H1 (cell line): ENCODE measurements around the gene TNFRSF14. TPM values are rescaled to one million over a fixed set of nuclear protein-coding genes. Genes with fewer than 3 reads are reported as not detected.

ENCODE experiments used
- CTCF ChIA-PET: fragments of 300-600 bp; sonication (Branson Sonifier 250); formaldehyde crosslinking; loops from one replicate; lab custom pipeline; 2021; ENCODE audit not compliant: partially characterized antibody; lab: Charles Lee
- POLR2A ChIA-PET: fragments of 300-600 bp; sonication (Branson Sonifier 250); formaldehyde crosslinking; loops from one replicate; lab custom pipeline; 2021; ENCODE audit warnings: inconsistent platforms; ENCODE audit not compliant: partially characterized antibody; lab: Charles Lee
- DNase-seq, 2 experiments: peaks; one replicate each; pipeline versions ENCODE4 v3.0.0 to v3.0.0-alpha.2; 2010 to 2022; ENCODE audit warnings: low spot score in 2 of 2, low read depth in 1 of 2, mixed read lengths in 1 of 2
- FAIRE-seq: peaks from 2 replicates; lab custom pipeline; 2011; peaks lifted over from hg19 to GRCh38; lab: Jason Lieb, UNC
- H2AFZ ChIP-seq: 2 replicates; pipeline ENCODE4 v1.8.1; 2012; ENCODE audit warnings: low read length, inconsistent platforms
- H2AK5ac ChIP-seq: 2 replicates; pipeline ENCODE4 v1.6.1; 2013; ENCODE audit warnings: low read depth, low read length
- H2BK120ac ChIP-seq: replicated peaks from 2 replicates; pipeline ENCODE3; 2013; ENCODE audit warnings: low read depth, low read length, inconsistent platforms
- H2BK12ac ChIP-seq: 2 replicates; pipeline ENCODE4 v1.6.1; 2013; ENCODE audit warnings: low read depth, low read length
- H2BK15ac ChIP-seq: 2 replicates; pipeline ENCODE4 v1.6.1; 2013; ENCODE audit warnings: low read length
- H2BK20ac ChIP-seq: 2 replicates; pipeline ENCODE4 v1.6.1; 2013; ENCODE audit warnings: low read length
- H2BK5ac ChIP-seq: 2 replicates; pipeline ENCODE4 v1.6.1; 2013; ENCODE audit warnings: low read depth, low read length
- H3K14ac ChIP-seq: 2 replicates; pipeline ENCODE4 v1.6.1; 2013; ENCODE audit warnings: inconsistent platforms; ENCODE audit not compliant: insufficient read length
- H3K18ac ChIP-seq: 2 replicates; pipeline ENCODE4 v1.6.1; 2013; ENCODE audit warnings: low read length; ENCODE audit errors: extremely low read depth
- H3K23ac ChIP-seq: 2 replicates; pipeline ENCODE4 v1.6.1; 2013; ENCODE audit warnings: inconsistent platforms; ENCODE audit not compliant: insufficient read length
- H3K23me2 ChIP-seq: 2 replicates; pipeline ENCODE4 v1.6.1; 2013; ENCODE audit warnings: low read depth, low read length
- H3K27ac ChIP-seq: 2 replicates; pipeline ENCODE4 v1.6.1; 2011; ENCODE audit warnings: low read depth, low read length, inconsistent platforms
- H3K27me3 ChIP-seq, 4 experiments: replicated peaks in 1 of 4; 1 replicate in 1 of 4; 2 replicates in 3 of 4; pipeline versions ENCODE4 v1.6.1 to v1.8.1; 2011 to 2013; ENCODE audit warnings: low read length in 3 of 4, mild to moderate bottlenecking in 3 of 4, inconsistent platforms in 2 of 4, mixed read lengths in 2 of 4, moderate library complexity in 1 of 4; ENCODE audit not compliant: control insufficient read depth in 3 of 4, insufficient read depth in 3 of 4; ENCODE audit errors: extremely low read depth in 1 of 4
- H3K36me3 ChIP-seq, 4 experiments: 2 replicates each; pipeline versions ENCODE4 v1.6.1 to v1.8.1; 2011 to 2013; ENCODE audit warnings: mild to moderate bottlenecking in 4 of 4, low read length in 3 of 4, moderate library complexity in 2 of 4, control low read depth in 1 of 4, inconsistent platforms in 1 of 4; ENCODE audit not compliant: insufficient read depth in 4 of 4, control insufficient read depth in 2 of 4
- H3K4ac ChIP-seq: replicated peaks from 2 replicates; pipeline ENCODE3; 2013; ENCODE audit warnings: low read length, low read depth, mixed read lengths, inconsistent platforms; ENCODE audit not compliant: insufficient read length
- H3K4me1 ChIP-seq, 4 experiments: replicated peaks in 1 of 4; 1 replicate in 1 of 4; 2 replicates in 3 of 4; pipeline versions ENCODE4 v1.6.1 to v1.8.1; 2011 to 2013; ENCODE audit warnings: low read length in 3 of 4, inconsistent platforms in 2 of 4, mixed read lengths in 1 of 4; ENCODE audit not compliant: insufficient read depth in 4 of 4, control insufficient read depth in 3 of 4
- H3K4me2 ChIP-seq, 2 experiments: 2 replicates each; pipeline versions ENCODE4 v1.6.1 to v1.8.1; 2011 to 2013; ENCODE audit warnings: low read depth in 2 of 2, low read length in 2 of 2, control low read depth in 1 of 2, inconsistent platforms in 1 of 2, mild to moderate bottlenecking in 1 of 2; ENCODE audit not compliant: insufficient read depth in 1 of 2
- H3K4me3 ChIP-seq, 4 experiments: fragments of 200-600, 300-600 bp in 1 of 4; sonication (generic), shearing (Covaris generic), sonication (Bioruptor Twin) in 1 of 4; 2 replicates each; pipeline versions ENCODE4 v1.5.1 to v1.8.1; 2011 to 2016; ENCODE audit warnings: low read length in 4 of 4, low read depth in 3 of 4, control low read depth in 2 of 4, inconsistent platforms in 2 of 4, mild to moderate bottlenecking in 2 of 4, mixed read lengths in 1 of 4, moderate library complexity in 1 of 4; ENCODE audit not compliant: insufficient read depth in 2 of 4; ENCODE audit errors: extremely low read depth in 1 of 4
- H3K56ac ChIP-seq: replicated peaks from 2 replicates; pipeline ENCODE3; 2013; ENCODE audit warnings: low read depth, mild to moderate bottlenecking, mixed read lengths, low read length, inconsistent platforms; ENCODE audit not compliant: insufficient read length
- H3K79me1 ChIP-seq: 2 replicates; pipeline ENCODE4 v1.6.1; 2013; ENCODE audit warnings: low read depth, low read length, control low read depth
- H3K79me2 ChIP-seq, 2 experiments: 2 replicates each; pipeline versions ENCODE4 v1.6.1 to v1.8.1; 2012 to 2013; ENCODE audit warnings: low read length in 2 of 2, mild to moderate bottlenecking in 2 of 2, inconsistent platforms in 1 of 2; ENCODE audit not compliant: insufficient read depth in 2 of 2, control insufficient read depth in 1 of 2
- H3K9ac ChIP-seq, 4 experiments: replicated peaks in 1 of 4; 1 replicate in 1 of 4; 2 replicates in 3 of 4; pipeline versions ENCODE4 v1.6.1 to v1.8.1; 2011 to 2013; ENCODE audit warnings: low read depth in 3 of 4, low read length in 3 of 4, control low read depth in 2 of 4, mild to moderate bottlenecking in 2 of 4, moderate library complexity in 2 of 4, inconsistent platforms in 1 of 4; ENCODE audit errors: extremely low read depth in 1 of 4
- H3K9me3 ChIP-seq, 2 experiments: 2 replicates each; pipeline versions ENCODE4 v1.6.1 to v1.8.1; 2012 to 2013; ENCODE audit warnings: mild to moderate bottlenecking in 2 of 2, moderate library complexity in 2 of 2, control low read depth in 1 of 2, inconsistent platforms in 1 of 2, low read depth in 1 of 2, low read length in 1 of 2, mixed read lengths in 1 of 2; ENCODE audit not compliant: insufficient read depth in 2 of 2
- H4K20me1 ChIP-seq, 2 experiments: replicated peaks in 1 of 2; 2 replicates each; pipeline versions ENCODE3 to v1.8.1; 2011 to 2013; ENCODE audit warnings: inconsistent platforms in 2 of 2, low read length in 2 of 2, mild to moderate bottlenecking in 1 of 2; ENCODE audit not compliant: insufficient read depth in 2 of 2, control insufficient read depth in 1 of 2
- H4K5ac ChIP-seq: 2 replicates; pipeline ENCODE4 v1.6.1; 2013; ENCODE audit warnings: low read length, low read depth, mixed read lengths, inconsistent platforms; ENCODE audit not compliant: insufficient read length
- H4K8ac ChIP-seq: 2 replicates; pipeline ENCODE4 v1.8.0; 2013; ENCODE audit warnings: mild to moderate bottlenecking, moderate library complexity, low read length, inconsistent platforms; ENCODE audit not compliant: insufficient read depth; ENCODE audit errors: extremely low read depth
- H4K91ac ChIP-seq: replicated peaks from 2 replicates; pipeline ENCODE3; 2013; ENCODE audit warnings: low read length, mixed read lengths, inconsistent platforms; ENCODE audit not compliant: insufficient read length
- BACH1 ChIP-seq: IDR thresholded peaks from 2 replicates; pipeline ENCODE4 v1.6.1; 2012; ENCODE audit warnings: low read length, improper control_type of control experiment
- CHD2 ChIP-seq: IDR thresholded peaks from 2 replicates; pipeline ENCODE4 v1.6.1; 2012; ENCODE audit warnings: low read length, improper control_type of control experiment
- JUND ChIP-seq: IDR thresholded peaks from 2 replicates; pipeline ENCODE4 v1.6.1; 2011; ENCODE audit warnings: mild to moderate bottlenecking, improper control_type of control experiment, low read length
- KDM5A ChIP-seq: fragments of 200-600 bp; IDR thresholded peaks from 2 replicates; pipeline ENCODE4 v1.7.1; 2012; ENCODE audit warnings: mild to moderate bottlenecking, low read length, inconsistent platforms, mixed read lengths
- MAFK ChIP-seq: IDR thresholded peaks from 2 replicates; pipeline ENCODE4 v1.6.1; 2012; ENCODE audit warnings: low read depth, mild to moderate bottlenecking, improper control_type of control experiment, low read length
- PHF8 ChIP-seq: fragments of 200-600 bp; sonication (generic); conservative IDR thresholded peaks from 2 replicates; pipeline ENCODE4 v1.7.1; 2012; ENCODE audit warnings: low read depth, mild to moderate bottlenecking, inconsistent platforms, low read length, moderate library complexity
- POLR2A ChIP-seq, 2 experiments: IDR thresholded peaks; 1 replicate in 1 of 2; 2 replicates in 1 of 2; pipeline ENCODE4 v1.6.1; 2011; ENCODE audit warnings: low read depth in 2 of 2, low read length in 2 of 2, mild to moderate bottlenecking in 2 of 2; ENCODE audit errors: control extremely low read depth in 1 of 2
- POU5F1 ChIP-seq: IDR thresholded peaks from 2 replicates; pipeline ENCODE4 v1.6.1; 2011; ENCODE audit warnings: low read depth, mild to moderate bottlenecking, low read length, moderate library complexity
- RBBP5 ChIP-seq: IDR thresholded peaks from 2 replicates; pipeline ENCODE4 v1.7.1; 2012; ENCODE audit warnings: low read depth, mild to moderate bottlenecking, inconsistent platforms, low read length, moderate library complexity, borderline replicate concordance
- RXRA ChIP-seq: IDR thresholded peaks from 2 replicates; pipeline ENCODE4 v1.6.1; 2011; ENCODE audit warnings: low read depth, mild to moderate bottlenecking, low read length, moderate library complexity; ENCODE audit not compliant: insufficient read depth
- SAP30 ChIP-seq: fragments of 300-600 bp; sonication (generic); IDR thresholded peaks from 2 replicates; pipeline ENCODE4 v1.7.1; 2012; ENCODE audit warnings: low read length, moderate library complexity, mild to moderate bottlenecking, inconsistent platforms; ENCODE audit not compliant: insufficient read depth, insufficient replicate concordance
- SUZ12 ChIP-seq: fragments of 200-600 bp; sonication (generic); IDR thresholded peaks from 2 replicates; pipeline ENCODE4 v1.6.1; 2012; ENCODE audit warnings: mild to moderate bottlenecking, inconsistent platforms, low read length, moderate library complexity, mixed read lengths
- TAF1 ChIP-seq: IDR thresholded peaks from 2 replicates; pipeline ENCODE4 v1.6.1; 2011; ENCODE audit warnings: mild to moderate bottlenecking, low read depth, low read length
- TCF12 ChIP-seq: IDR thresholded peaks from 2 replicates; pipeline ENCODE4 v1.6.1; 2011; ENCODE audit warnings: low read depth, mild to moderate bottlenecking, low read length
- WGBS, 2 experiments: shearing (Covaris generic) in 1 of 2; methylation state at CpG; one replicate each; pipeline versions ENCODE4 v1.1.6 to v1.1.7; 2013 to 2015; ENCODE audit warnings: low lambda C conversion rate in 2 of 2, mixed read lengths in 2 of 2, inconsistent platforms in 1 of 2, low coverage in 1 of 2, missing lambda C conversion rate in 1 of 2; ENCODE audit not compliant: insufficient replicate concordance in 2 of 2, insufficient coverage in 1 of 2, insufficient read length in 1 of 2; ENCODE audit errors: extremely low coverage in 1 of 2, missing lambda C conversion rate in 1 of 2; 5-methylcytosine and 5-hydroxymethylcytosine counted together
- polyA plus RNA-seq, 7 experiments: library from polyadenylated mRNA; depleted of rRNA in 3 of 7; stranded (reverse) in 5 of 7; unstranded in 2 of 7; fragments of >200 nt in 5 of 7; fragments of 200-250 nt in 2 of 7; gene quantifications; 1 replicate in 5 of 7; 2 replicates in 1 of 7; 4 replicates in 1 of 7; pipeline versions ENCODE4 v1.2.1 to v1.2.3, GENCODE V29; 2011 to 2013; ENCODE audit warnings: missing spikeins in 2 of 7, mixed read lengths in 2 of 7
- total RNA-seq: library from RNA; stranded (reverse); fragmentation: NEBNext Ultra II Directional; extraction: Animal tissue kit (Norgen Biotek cat#: 25700); gene quantifications from 2 replicates; pipeline ENCODE4 v1.2.1, GENCODE V29; 2021

TNFRSF14 gene
- total and polyA plus RNA-seq, 2 of the 8 experiments (the other 6 are each of a cell fraction or from before 2014, with no cell fraction given) = 0.36 to 0.50 TPM

GRCh38 chr1:2596530-2597333 is 40.6 kb downstream of the TNFRSF14 start:
- DNase-seq (no peak), FAIRE-seq (no peak)
- Histone ChIP-seq H3K9ac (no peak overlapping the region), H3K4me1 (no peaks in the 10 kb centered on the region), H3K4me3 (no peak overlapping the region), H2AK5ac (no peak overlapping the region), H3K14ac (no peak overlapping the region), H3K79me2 (no peaks in the 10 kb centered on the region), H4K8ac (no peak overlapping the region), H3K4me2 (no peak overlapping the region), H2AFZ (no peak overlapping the region), H4K20me1 (no peaks in the 10 kb centered on the region), H3K56ac (no peak overlapping the region), H2BK20ac (no peak overlapping the region), H3K4ac (no peak overlapping the region), H2BK12ac (no peak overlapping the region), H2BK5ac (no peak overlapping the region), H3K23me2 (no peaks in the 10 kb centered on the region), H4K91ac (no peak overlapping the region), H3K9me3 (peaks cover 0 to 3% of the 10 kb centered on the region in 2 experiments; a peak in 2 of 4 replicates), H3K23ac (no peak overlapping the region), H4K5ac (no peak overlapping the region), H3K79me1 (no peaks in the 10 kb centered on the region), H2BK15ac (no peak overlapping the region), H3K27me3 (no peaks in the 10 kb centered on the region), H3K18ac (no peak overlapping the region), H3K36me3 (no peaks in the 10 kb centered on the region), H3K27ac (no peak overlapping the region), H2BK120ac (no peak overlapping the region)
- ChIA-PET CTCF (interaction anchor here (0.6 kb wide), 1 partner anchor 548 kb away, joined by 3 read pairs; no protein-coding TSS in a partner anchor), POLR2A (no interaction called here)
- no peak for TF ChIP-seq MAFK
- TF ChIP-seq RXRA = no peak
- no peak for TF ChIP-seq CHD2
- no peak for TF ChIP-seq TAF1
- no peak for TF ChIP-seq POLR2A (IDR thresholded peaks at IDR 0.05; ENCODE audit: control extremely low read depth in 1 of 2, low read depth in 2 of 2, low read length in 2 of 2)
- no peak for TF ChIP-seq RBBP5
- no peak for TF ChIP-seq BACH1
- TF ChIP-seq KDM5A = no peak
- no peak for TF ChIP-seq POU5F1
- TF ChIP-seq JUND = no peak
- TF ChIP-seq TCF12 = no peak
- TF ChIP-seq PHF8 = no peak
- TF ChIP-seq SUZ12 = no peak
- TF ChIP-seq SAP30 = no peak
- 88% methylated on average over 20 of the region's 28 CpGs; no CpG with 5 or more reads in 1 of the 2 experiments for WGBS, 2 experiments
